GM19239 (cell line): ENCODE data around the gene RIOK2.
A peak's percentile ranks its signal among the peaks of the same experiment; 100 is the strongest.
"Not testable (repeated sequence)": the region's sequence is repeated elsewhere in the genome, so short reads cannot be mapped to it uniquely, and the experiment has no call there.

Experiments
- DNase-seq: peaks from one replicate; pipeline ENCODE4 v3.0.0; 2011; ENCODE audit warnings: low spot score; ENCODE audit not compliant: insufficient read length
- FAIRE-seq: peaks from 2 replicates; lab custom pipeline; 2011; peaks lifted over from hg19 to GRCh38; lab: Jason Lieb, UNC

RIOK2 gene

DNA sequence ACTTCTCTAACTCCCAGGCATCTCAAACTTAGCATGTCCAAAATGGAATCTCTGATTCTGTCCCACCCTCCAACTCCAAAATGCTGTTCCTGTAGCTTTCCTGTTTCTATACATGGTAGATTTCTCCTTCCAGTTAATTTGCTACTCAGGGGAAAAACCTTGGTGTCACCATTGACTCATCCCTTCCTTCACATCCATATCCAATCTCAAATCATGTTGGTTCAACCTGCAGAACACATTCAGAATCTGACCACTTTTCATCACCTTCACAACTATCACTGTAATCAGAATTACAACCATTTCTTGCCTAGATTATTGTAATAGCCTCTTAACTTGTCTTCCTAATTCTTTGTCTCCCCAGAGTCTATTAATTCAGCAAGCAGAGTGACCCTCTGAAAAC is 10.8 kb downstream of the RIOK2 start:
- DNase-seq (no peak), FAIRE-seq (no peak)

DNA sequence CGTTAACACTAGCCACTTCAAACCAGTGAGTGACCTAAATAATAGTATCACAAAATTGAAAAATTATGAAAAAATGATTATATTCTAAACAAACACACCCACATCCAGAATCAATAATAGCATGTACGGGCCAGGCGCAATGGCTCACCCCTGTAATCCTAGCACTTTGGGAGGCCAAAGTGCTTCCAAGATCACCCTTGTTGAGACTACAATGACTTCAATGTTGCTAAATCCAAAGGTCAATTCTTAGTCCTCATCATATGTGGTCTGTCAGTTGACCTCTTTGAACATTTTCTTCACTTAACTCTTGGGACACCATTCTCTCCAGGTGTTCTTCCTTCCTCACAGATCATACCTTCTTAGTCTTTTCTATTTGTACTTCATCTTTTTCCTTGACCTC is 11.3 kb downstream of the RIOK2 start:
- no peak for FAIRE-seq
- no peak for DNase-seq

DNA sequence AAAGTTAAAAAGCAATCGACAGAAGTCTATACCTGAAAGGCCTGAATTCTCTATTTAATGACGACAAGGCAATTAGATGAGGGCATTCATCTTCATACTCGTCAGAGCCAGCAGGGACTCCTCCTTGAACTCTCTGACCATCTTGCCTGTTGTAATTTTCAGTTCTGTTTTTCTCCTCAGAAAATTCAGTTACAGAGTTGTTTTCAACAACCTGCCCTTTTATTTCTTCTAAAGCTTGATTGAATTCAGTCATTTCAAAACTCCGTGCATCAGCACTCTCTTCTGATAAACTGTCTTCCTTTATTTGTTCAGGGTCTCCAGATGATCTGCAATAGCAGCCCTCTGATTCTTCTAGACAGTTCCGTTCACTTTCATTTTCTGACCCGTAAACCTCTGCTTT is 15.6 kb downstream of the RIOK2 start:
- FAIRE-seq (peak; percentile 85), DNase-seq (no peak)

DNA sequence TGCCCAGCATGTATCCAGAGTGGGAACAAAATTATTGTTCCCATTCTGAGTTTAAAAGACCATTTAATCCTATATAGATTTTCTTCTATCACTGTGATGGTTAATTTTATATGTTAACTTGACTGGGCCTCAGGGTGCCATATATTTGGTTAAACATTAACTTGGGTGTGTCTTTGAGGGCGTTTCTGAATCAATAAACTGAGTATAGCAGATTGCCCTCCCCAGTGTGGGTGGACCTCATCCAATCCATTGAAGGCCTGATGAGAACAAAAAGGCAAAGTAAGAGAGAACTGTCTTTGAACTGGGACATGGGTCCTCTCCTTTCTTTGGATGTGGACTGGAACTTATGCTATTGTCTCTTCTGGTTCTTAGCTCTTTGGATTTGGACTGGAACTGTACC is 17.3 kb downstream of the RIOK2 start:
- FAIRE-seq, result peak; percentile 80
- DNase-seq, result no peak

DNA sequence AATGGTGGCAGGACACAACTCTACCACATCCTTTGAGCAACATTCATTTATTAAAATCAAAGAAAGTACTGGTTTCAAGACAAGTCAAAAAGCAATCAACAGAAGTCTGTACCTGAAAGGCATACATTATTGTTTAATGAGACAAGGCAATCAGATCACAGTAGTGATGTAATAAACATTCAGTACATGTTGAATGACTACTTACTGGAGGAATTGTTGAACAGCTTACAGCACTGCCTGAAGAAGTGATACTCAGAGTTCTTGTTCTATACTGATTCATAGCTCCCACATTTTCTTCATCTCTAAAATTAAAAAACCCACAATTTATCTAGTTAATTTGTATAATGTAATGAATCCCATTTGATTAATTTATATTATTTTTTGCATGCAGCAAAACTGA is 18.2 kb downstream of the RIOK2 start:
- no peak for FAIRE-seq

DNA sequence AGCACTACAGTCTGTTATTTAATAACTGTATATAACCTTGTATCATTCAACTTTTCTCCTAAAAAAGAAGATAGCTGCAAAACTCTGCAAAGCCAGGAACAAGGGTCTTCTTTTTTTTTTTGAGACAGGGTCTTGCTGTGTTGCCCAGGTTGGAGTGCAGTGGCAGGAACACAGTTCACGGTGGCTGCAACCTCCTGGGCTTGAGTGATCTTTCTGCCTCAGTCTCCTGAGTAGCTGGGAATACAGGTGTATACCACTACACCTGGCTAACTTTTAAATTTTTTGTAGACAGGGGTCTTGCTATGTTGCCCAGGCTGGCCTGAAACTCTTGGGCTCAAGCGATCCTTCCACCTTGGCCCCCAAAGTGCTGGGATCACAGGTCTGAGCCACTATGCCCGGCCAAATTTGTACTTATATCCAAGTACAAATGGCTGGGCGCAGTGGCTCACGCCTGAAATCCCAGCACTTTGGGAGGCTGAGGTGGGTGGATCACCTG is 19.2 kb downstream of the RIOK2 start:
- FAIRE-seq, result no peak
- no peak for DNase-seq

More for the DNA sequence above, 18.2 kb downstream of the RIOK2 start:
- no peak for DNase-seq

DNA sequence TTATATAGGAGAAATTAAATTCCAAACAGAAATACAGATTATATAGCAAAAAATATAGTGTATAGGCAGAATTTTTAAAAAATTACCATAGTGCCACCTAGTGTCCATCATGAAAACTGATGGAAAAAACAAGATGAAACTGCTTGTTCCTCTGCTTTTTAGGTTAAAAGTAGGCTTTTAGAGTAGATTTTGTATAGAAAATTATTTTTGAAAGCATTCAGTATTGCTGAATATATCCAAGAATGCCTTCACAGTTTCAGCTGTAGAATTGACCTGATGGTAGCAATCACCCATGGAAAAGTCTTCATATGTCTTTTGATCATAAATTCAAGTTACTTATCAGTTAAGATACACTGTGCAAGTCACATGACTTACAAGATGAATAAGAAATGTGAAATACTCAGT is 19.7 kb downstream of the RIOK2 start:
- FAIRE-seq, result peak; percentile 52

DNA sequence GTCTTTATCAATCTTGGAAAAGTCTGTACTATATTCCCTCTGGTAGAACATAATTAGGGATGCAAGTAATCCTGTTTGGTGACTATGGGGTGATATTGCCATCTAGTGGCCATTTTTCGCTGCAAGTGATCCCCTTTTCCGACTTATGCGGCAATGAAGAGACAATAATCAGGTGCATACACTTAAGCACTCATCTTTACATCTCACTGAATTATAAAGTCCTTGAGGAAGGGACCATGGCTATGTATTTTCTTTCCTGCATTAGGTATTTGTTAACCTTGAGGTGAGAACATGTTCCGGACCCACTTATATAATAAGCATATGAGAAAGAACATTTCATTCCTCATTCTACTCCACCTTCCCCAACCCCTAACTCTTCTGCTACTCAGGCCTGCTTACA is 21.0 kb downstream of the RIOK2 start:
- DNase-seq (no peak), FAIRE-seq (peak; percentile 99)

More for the DNA sequence above, 19.7 kb downstream of the RIOK2 start:
- DNase-seq, result no peak

DNA sequence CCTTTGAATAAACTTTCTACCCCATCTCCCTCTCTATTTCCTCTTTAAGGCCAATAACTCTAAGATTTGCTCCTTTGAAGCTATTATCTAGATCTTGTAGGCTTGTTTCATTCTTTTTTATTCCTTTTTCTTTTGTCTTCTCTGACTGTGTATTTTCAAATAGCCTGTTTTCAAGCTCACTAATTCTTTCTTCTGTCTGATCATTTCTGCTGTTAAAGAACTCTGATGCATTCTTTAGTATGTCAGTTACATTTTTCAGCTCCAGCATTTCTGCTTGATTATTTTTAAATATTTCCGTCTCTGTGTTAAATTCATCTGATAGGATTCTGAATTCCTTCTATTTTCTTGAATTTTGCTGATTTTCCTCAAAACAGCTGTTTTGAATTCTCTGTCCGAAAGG is 25.4 kb downstream of the RIOK2 start:
- DNase-seq (no peak), FAIRE-seq (no peak)

DNA sequence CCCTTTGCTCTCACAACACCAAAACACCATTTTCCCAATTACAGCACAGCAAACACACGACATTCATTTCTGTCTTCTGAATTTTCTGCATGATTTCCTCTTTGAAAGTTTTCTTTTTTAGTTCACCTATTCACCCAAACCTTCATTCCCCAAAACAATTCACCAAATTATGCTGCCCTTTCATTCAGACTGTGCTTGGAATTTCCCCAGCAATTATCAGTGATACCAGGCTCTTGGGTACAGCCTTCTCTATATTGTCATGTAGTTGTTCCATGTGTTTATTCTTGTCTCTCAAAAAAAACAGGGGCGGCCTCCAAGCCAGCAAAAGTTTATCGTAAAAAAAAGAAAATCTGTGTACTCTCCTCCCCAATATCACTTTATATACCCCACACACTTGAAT is 31.7 kb downstream of the RIOK2 start:
- DNase-seq (no peak), FAIRE-seq (no peak)

DNA sequence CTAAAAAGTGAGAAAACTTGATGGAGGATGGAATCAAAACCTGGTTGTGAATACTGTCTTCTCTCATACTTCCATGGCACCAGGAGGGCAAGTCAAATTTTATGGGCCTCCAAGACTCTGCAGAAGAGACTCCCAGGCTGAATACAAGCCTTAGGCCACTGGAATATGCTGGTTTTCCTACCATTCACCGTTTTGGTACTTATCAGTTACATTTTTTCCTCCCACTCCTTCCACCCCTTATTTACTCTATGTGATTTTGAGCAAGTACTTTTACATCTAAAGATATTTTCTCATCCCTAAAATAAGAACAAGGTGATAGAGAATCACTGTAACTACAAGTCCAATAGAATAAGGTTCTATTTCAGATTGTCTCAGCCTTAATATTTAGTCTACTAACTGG is 32.6 kb downstream of the RIOK2 start:
- no peak for DNase-seq
- FAIRE-seq, result no peak

DNA sequence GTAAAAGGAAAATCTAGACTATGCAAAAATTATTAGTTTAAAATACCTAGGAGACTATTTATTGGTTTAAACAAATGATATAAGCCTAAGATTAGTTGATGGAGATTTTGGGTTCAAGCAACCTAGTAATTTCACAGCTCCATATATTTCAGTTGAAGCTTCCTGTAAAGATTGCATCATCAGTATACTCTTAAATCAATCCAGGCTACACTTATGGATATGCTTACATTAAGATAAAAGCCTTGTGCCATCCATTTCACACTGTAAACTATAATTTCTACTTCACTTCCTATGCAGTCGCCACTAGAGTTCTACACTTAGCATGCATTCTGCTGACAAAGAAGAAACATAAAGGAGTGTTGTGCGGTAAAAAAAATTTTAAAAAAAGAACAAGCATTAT is 33.3 kb downstream of the RIOK2 start:
- no peak for FAIRE-seq
- no peak for DNase-seq

DNA sequence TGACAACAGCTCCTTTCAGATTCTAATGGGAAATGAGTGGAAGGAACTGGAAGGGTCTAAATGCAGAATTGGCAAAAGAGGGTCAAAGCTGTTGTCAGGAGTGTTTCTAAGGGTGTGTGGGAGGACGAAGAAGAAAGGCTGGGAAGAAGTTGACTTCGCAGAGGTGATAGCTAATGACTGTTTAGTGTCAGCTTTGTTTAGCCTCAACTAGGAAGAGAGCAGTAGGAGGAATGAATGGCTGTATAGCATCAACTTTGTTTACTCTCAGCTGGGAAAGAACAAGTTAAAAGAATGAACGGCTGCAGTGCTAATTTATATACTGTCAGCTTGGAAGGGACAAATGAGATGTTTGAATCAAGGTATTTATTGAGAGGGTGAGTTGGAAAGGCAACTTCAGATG is 34.8 kb downstream of the RIOK2 start:
- FAIRE-seq (no peak), DNase-seq (no peak)

DNA sequence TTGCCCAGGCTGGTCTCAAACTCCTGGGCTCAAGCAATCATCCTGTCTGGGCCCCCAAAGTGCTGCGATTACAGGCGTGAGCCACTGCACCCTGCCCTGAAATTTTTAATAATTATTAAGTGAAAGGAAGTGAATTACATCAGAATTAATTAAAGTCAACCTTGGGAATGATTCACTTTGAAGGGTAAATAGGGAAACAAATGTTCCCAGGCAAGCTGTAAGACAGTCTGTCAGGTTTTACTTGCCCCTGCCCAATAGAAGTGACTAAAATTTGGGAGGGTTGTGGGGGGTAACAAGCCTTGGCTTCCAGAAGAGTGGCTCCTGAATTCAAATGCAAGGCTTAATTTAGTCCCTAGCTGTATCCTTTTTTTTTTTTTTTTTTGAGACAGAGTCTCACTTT is 39.3 kb downstream of the RIOK2 start:
- FAIRE-seq (no peak), DNase-seq (no peak)

DNA sequence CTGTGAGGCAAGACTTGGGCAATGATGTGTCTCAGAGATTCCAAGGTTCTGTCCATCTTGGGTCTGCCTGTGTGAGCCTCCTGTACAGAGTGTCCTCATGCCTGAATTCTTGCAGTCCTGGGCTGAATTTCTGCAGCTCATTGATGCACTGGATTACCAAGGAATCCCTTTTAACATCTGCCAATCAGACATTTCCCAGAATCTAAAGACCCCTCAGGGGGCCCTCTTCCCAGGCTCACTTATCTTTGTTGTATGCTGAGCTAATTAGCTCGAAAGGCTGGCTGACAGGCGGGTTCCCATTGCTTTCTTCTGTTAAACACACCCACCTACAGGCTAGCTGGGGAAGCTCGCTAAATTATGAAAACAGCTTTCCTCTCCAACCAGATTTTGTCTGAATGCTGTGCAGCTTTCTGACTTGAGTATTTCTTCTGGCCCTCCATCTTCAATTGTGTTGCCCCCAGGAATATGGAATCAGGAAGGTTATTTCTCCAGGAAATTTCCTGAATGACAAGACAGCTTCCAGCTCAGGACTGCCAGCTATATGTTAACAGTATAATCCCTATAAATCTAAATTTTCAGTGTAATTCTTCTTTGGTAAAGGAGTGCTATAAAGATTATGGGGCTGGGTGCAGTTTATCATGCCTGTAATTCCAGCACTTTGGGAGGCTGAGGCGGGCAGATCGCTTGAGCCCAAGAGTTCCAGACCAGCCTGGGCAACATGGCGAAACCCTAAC is 40.4 kb downstream of the RIOK2 start, which contains the start of gene LIX1:
Gene LIX1 (minus strand): TSS at position 91 of the 734 bp plus-strand sequence. CDS start 35 bp downstream, at position 56.
- FAIRE-seq (peak; percentile 93), DNase-seq (no peak)

DNA sequence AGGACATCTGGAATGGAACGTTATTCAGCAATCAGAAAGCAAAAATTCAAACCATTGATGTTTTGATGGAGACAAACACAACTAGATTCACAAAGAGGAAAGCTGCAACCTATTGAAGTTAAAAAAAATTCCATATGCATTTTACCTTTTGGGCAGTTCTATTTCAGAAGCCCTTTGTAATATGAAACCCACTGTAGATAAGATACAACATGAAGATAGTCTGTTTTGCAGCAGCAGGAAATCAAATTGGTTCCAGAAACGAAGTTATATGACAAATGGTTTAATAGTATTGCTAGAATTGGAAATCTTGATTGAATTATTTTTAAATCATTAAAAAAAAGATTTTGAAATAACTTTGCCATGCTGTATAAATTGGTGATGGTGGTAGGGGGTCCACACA is 41.5 kb downstream of the RIOK2 start:
- FAIRE-seq (no peak), DNase-seq (no peak)

DNA sequence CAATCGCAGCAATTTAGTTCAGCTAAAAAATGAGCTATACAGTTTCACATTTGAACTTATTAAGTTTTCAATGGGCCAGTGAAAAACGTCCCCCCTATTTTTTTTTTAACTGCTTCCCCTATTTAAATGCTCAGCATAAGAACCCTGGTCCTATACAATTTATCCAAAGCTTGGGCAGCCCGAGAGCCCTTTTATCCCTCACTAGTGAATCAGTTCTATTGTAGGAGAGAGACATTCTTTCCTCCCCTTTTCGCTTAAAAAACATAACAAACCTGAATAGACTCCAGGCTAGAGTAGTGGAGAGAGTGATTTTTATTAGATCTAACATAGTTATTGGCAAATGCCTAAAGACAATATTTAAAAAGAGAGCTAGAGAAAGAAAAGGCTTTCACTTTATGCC is 42.0 kb downstream of the RIOK2 start:
- DNase-seq (no peak), FAIRE-seq (no peak)

DNA sequence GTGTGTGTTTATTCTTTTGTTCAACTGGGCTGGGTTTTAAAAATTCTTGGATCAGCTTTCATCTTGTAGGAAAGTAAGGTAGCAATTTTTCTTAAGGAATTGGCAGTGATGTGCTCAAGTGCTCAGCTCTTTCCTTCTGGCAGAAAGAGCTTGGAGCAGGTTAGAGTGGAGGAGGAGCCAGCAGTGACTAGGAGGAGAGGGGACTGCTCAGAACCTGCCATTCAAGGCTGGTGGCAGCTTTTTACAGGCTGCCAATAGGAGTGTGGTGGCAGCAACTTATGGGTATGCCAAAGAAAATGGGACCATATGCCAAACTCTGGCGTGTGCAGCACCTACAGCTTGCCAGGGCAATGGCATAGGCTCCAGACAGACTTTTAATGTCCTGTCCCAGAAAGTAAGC is 42.8 kb downstream of the RIOK2 start:
- FAIRE-seq, DNase-seq: not testable (repeated sequence)

DNA sequence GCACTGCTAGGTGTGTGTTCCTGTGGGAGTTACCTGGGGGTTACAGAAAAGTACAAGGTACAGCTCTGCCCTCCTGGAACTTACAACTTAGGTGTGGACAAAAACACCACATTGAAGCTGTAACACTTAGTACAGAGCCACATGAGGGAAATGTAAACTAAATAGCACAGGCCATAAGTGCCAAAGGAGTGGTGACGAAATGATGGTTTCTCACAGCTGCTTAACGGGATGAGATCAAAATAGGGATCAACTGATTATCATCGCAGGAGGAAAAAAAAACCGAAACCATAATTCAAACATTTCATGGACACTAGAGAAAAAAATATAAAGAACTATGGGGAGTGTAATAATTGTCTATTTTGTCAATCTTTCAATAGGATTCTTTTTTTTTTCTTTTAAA is 46.6 kb downstream of the RIOK2 start:
- FAIRE-seq (no peak), DNase-seq (no peak)

DNA sequence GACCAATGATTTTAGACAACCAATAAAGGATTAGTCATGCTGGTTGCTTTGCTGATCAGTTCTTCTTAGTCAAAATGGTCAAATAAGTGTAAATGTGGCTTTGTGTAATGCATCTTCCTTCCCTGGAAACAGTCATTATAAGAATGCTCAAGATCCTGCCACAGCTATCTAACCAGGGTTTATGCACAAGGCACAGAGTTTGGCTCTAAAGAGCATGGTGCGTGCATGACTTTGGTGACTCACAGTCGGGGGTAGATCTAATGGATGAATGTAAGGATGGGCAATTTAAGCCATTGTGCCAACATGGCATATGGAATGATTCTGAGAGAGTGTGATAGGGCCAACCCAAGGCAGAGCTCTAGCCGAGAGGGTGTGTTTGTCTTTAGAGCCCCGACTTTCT is 47.2 kb downstream of the RIOK2 start:
- DNase-seq (no peak), FAIRE-seq (no peak)

DNA sequence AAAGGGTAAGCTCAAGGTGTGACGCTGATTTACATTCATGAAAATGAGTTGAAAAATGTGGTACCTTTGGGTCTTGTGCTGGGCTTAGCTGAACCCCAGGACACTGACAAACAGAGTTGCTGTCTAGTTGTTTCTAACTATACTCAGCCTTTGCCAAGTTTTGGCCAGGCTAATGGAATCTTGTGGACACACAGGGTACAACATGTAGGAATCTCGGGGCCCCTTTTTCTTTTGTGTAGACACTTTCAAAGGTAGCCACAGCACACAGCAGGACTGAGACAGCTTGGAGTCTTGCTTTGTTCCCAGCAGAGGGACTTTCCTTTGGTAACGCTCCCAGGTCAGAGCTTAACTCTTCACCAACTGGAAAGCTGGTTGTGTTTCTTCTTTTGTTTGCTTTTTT is 48.4 kb downstream of the RIOK2 start:
- DNase-seq (no peak), FAIRE-seq (no peak)

DNA sequence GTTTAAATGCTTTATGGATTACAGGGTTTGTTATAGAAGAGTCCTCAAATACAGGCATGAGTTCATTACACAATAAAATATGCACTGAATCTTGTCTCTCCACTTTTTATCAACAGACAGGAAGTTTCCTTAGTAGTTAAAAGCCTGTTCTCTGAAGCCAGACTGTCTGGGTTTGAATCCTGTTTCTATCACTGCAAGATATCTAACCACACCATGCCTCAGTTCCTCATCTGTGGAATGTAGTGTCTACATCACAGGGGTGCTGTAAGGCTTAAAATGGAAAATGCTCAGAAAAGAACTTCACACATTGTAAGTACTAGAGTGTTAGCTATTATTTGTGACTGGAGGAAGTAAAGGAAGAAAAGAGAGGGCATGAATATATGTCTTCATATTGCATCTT is 49.9 kb downstream of the RIOK2 start:
- FAIRE-seq, result peak; percentile 56
- no peak for DNase-seq
